Natural killer cell (primary cell): ENCODE measurements around the gene CRTC1. TPM values are rescaled to one million over a fixed set of nuclear protein-coding genes. Genes with fewer than 3 reads are reported as not detected.

Experiments used
- ATAC-seq, 3 donors: fragments of 150-1000 bp in 2 of 3; fragments of 200-7000 bp in 1 of 3; cut with Tn5 transposase; 1 replicate in 1 of 3; 2 replicates in 2 of 3; pipeline ENCODE4 v1.10.0; 2021; ENCODE audit warnings: mild to moderate bottlenecking in 2 of 3, moderate library complexity in 2 of 3
- DNase-seq, 2 donors: peaks; one replicate each; pipeline versions ENCODE4 v3.0.0 to v3.0.0-alpha.2; 2013 to 2021; ENCODE audit warnings: mixed read lengths in 1 of 2
- H3K27ac ChIP-seq: one replicate; pipeline ENCODE4 v1.5.1; 2013; ENCODE audit warnings: mild to moderate bottlenecking, low read length
- H3K27me3 ChIP-seq: one replicate; pipeline ENCODE4 v1.6.1; 2013; ENCODE audit warnings: low read length; ENCODE audit not compliant: control insufficient read depth, insufficient read depth
- H3K36me3 ChIP-seq: one replicate; pipeline ENCODE4 v1.6.1; 2013; ENCODE audit warnings: low read length; ENCODE audit not compliant: control insufficient read depth, insufficient read depth
- H3K4me1 ChIP-seq: one replicate; pipeline ENCODE4 v1.6.1; 2013; ENCODE audit warnings: low read length; ENCODE audit not compliant: control insufficient read depth, insufficient read depth
- H3K4me3 ChIP-seq: one replicate; pipeline ENCODE4 v1.5.1; 2013; ENCODE audit warnings: low read length
- H3K9me3 ChIP-seq: one replicate; pipeline ENCODE4 v1.6.1; 2013; ENCODE audit warnings: low read length; ENCODE audit not compliant: control insufficient read depth, insufficient read depth
- H3K27ac Mint-ChIP-seq, 2 donors: one replicate each; pipeline ENCODE4 v1.8.0; 2022; ENCODE audit warnings: mild to moderate bottlenecking in 2 of 2, mixed read lengths in 2 of 2, moderate library complexity in 1 of 2
- H3K27me3 Mint-ChIP-seq, 2 donors: one replicate each; pipeline ENCODE4 v1.8.0; 2022; ENCODE audit warnings: low read depth in 2 of 2, mixed read lengths in 2 of 2
- H3K36me3 Mint-ChIP-seq: one replicate; pipeline ENCODE4 v1.8.0; 2022; ENCODE audit warnings: mixed read lengths
- H3K4me1 Mint-ChIP-seq, 2 donors: one replicate each; pipeline ENCODE4 v1.8.0; 2022; ENCODE audit warnings: mixed read lengths in 2 of 2
- H3K4me3 Mint-ChIP-seq: one replicate; pipeline ENCODE4 v1.8.0; 2022; ENCODE audit warnings: mild to moderate bottlenecking, moderate library complexity, mixed read lengths
- H3K9me3 Mint-ChIP-seq, 2 donors: one replicate each; pipeline ENCODE4 v1.8.0; 2022; ENCODE audit warnings: mixed read lengths in 2 of 2
- CTCF ChIP-seq: fragments of 200-600 bp; IDR thresholded peaks from one replicate; pipeline ENCODE4 v1.8.0; 2022; ENCODE audit warnings: antibody characterized with exemption
- WGBS: methylation state at CpG from one replicate; pipeline ENCODE4 v1.1.7; 2013; ENCODE audit warnings: missing lambda C conversion rate; ENCODE audit not compliant: insufficient coverage; 5-methylcytosine and 5-hydroxymethylcytosine counted together
- intact Hi-C: fragments of 100-400 bp; cut with micrococcal nuclease; formaldehyde crosslinking; loops from one replicate; pipeline ENCODE4 v1.14.2; 2022
- total RNA-seq, 4 donors: library from RNA; stranded (reverse); fragments of 120-200 nt in 1 of 4; gene quantifications; one replicate each; pipeline versions ENCODE4 v1.2.3 to v1.2.4, GENCODE V29; 2013 to 2022

CRTC1 gene
- total RNA-seq, 3 donors from 2014 or later (not counting 1 experiment from before 2014, with no cell fraction given): 14.1 to 17.0 (median 14.3) TPM

DNA sequence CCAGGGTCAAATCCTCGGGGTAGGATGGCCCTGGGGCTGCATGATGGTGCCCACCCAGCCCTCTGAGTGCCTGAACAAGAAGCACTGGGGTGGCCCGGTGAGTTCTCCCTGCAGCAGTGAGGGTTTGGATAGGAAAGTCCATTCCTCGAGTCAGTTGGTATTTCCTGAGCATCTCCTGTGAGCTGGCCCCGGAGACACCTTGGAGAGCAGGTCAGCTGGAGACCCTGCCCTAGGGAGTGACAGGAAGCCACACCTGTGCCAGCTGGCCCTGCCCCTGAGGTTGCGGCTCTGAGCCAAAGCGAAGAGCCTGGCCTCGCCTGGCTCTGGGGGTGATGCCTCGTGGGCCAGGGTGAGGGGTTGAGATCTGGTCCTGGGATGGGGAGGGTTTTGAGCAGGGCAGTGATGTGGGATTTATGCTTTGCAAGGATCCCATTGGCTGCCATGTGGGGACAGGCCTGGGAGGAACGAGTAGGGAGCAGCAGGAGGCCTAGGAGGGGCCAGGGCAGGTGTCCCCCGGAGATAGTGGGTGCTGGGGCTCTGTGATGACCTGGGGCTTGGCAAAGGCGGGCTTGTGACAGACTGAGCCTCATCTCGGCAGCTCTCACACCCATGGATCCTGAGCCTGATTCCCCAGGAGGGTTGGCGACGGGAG is 16.0 kb downstream of the CRTC1 start:
- ATAC-seq (no peak), DNase-seq (no peak)
- H3K36me3 Mint-ChIP-seq: no peaks in the 10 kb centered on the region
- H3K4me1 ChIP-seq: peaks cover 33% of the 10 kb centered on the region
- WGBS: 65% methylated on average over 14 of the region's 14 CpGs
- no peaks in the 10 kb centered on the region for H3K27me3 ChIP-seq
- H3K4me3 ChIP-seq: peak overlapping the region; percentile 34
- peak overlapping the region in 1 of 2 donors; percentile 83 for H3K27ac Mint-ChIP-seq
- intact Hi-C loops: no loop called here
- H3K9me3 ChIP-seq: no peaks in the 10 kb centered on the region
- peak overlapping the region; percentile 66 for H3K4me3 Mint-ChIP-seq
- H3K9me3 Mint-ChIP-seq: no peaks in the 10 kb centered on the region
- peaks cover 26 to 44% of the 10 kb centered on the region in 2 donors for H3K4me1 Mint-ChIP-seq
- H3K27me3 Mint-ChIP-seq: no peaks in the 10 kb centered on the region
- TF ChIP-seq CTCF: no peak
- peak overlapping the region; percentile 60 for H3K27ac ChIP-seq
- H3K36me3 ChIP-seq: no peaks in the 10 kb centered on the region

GRCh38 chr19:18700501-18701249 is 17.2 kb downstream of the CRTC1 start:
- no peaks in the 10 kb centered on the region for H3K9me3 ChIP-seq
- 5% methylated on average over 35 of the region's 35 CpGs for WGBS
- H3K27ac Mint-ChIP-seq: peak overlapping the region; percentile 31 to 83
- no peaks in the 10 kb centered on the region for H3K9me3 Mint-ChIP-seq
- peak overlapping the region; percentile 34 for H3K4me3 ChIP-seq
- DNase-seq: peak; percentile 63 to 80
- H3K27me3 Mint-ChIP-seq: no peaks in the 10 kb centered on the region
- TF ChIP-seq CTCF: no peak
- H3K36me3 ChIP-seq: no peaks in the 10 kb centered on the region
- peak overlapping the region; percentile 60 for H3K27ac ChIP-seq
- no peaks in the 10 kb centered on the region for H3K36me3 Mint-ChIP-seq
- H3K4me3 Mint-ChIP-seq: peak overlapping the region; percentile 89
- peaks cover 28% of the 10 kb centered on the region for H3K4me1 ChIP-seq
- H3K27me3 ChIP-seq: no peaks in the 10 kb centered on the region
- intact Hi-C loops: no loop called here
- H3K4me1 Mint-ChIP-seq: peaks cover 19 to 33% of the 10 kb centered on the region in 2 donors
- ATAC-seq: peak; percentile 95 to 99 (median 99)

- H3K9me3 Mint-ChIP-seq: no peaks in the 10 kb centered on the region
Observed at GRCh38 chr19:18701250-18701608, 17.7 kb downstream of the CRTC1 start.

More at GRCh38 chr19:18701250-18701608, 17.7 kb downstream of the CRTC1 start:
- H3K27ac Mint-ChIP-seq: peak overlapping the region; percentile 31 to 83
- H3K27me3 Mint-ChIP-seq: no peaks in the 10 kb centered on the region
- TF ChIP-seq CTCF: no peak
- Histone ChIP-seq H3K36me3 (no peaks in the 10 kb centered on the region), H3K27me3 (no peaks in the 10 kb centered on the region), H3K4me3 (peak overlapping the region; percentile 34), H3K9me3 (no peaks in the 10 kb centered on the region), H3K4me1 (peaks cover 28% of the 10 kb centered on the region), H3K27ac (peak overlapping the region; percentile 50)
- H3K4me1 Mint-ChIP-seq: peaks cover 19 to 28% of the 10 kb centered on the region in 2 donors
- DNase-seq: no peak
- intact Hi-C loops: no loop called here
- WGBS: 22% methylated on average over 7 of the region's 7 CpGs
- no peaks in the 10 kb centered on the region for H3K36me3 Mint-ChIP-seq
- peak in 2 of 3 donors; percentile 32 to 38 for ATAC-seq
- peak overlapping the region; percentile 89 for H3K4me3 Mint-ChIP-seq
